K562 (cell line): ENCODE results near the gene CHPF. TPM values are rescaled to one million over a fixed set of nuclear protein-coding genes. Genes with fewer than 3 reads are reported as not detected.
A peak's percentile ranks its signal among the peaks of the same experiment; 100 is the strongest.

Experiments used
- ATAC-seq: fragments of 200-7000 bp; cut with Tn5 transposase; 3 replicates; pipeline ENCODE4 v1.9.1; 2020; ENCODE audit warnings: moderate library complexity
- BruUV-seq: library from RNA; stranded (reverse); fragments of 400-500 nt; replicated peaks from 2 replicates; lab custom pipeline; 2021; lab: Mats Ljungman, UMichigan
- CTCF ChIA-PET: fragments of 300-600 bp; formaldehyde crosslinking; extraction: SDS; loops from one replicate; lab custom pipeline; 2021; ENCODE audit warnings: low intra/inter-chr PET ratio; lab: Yijun Ruan, JAX
- POLR2A ChIA-PET: fragments of 300-600, 350-650 bp; sonication (Branson Sonifier 250); formaldehyde crosslinking; extraction: SDS; loops from one replicate; lab custom pipeline; 2021; ENCODE audit warnings: antibody characterized with exemption, inconsistent platforms; lab: Yijun Ruan, JAX
- DNase-seq, 4 experiments: peaks; one replicate each; pipeline versions ENCODE4 v3.0.0 to v3.0.0-alpha.2; 2011 to 2018; ENCODE audit warnings: low spot score in 3 of 4, mixed read lengths in 3 of 4; ENCODE audit errors: extremely low read depth in 1 of 4
- FAIRE-seq: peaks from 2 replicates; lab custom pipeline; 2011; peaks lifted over from hg19 to GRCh38; lab: Jason Lieb, UNC
- H2AFZ ChIP-seq: 2 replicates; pipeline ENCODE4 v1.6.0; 2011; ENCODE audit warnings: low read depth, low read length, control low read depth, inconsistent platforms
- H3K27ac ChIP-seq: fragments of 200-600 bp; 3 replicates; pipeline ENCODE4 v1.8.0; 2011; ENCODE audit warnings: low read depth, mild to moderate bottlenecking, control low read depth, inconsistent platforms, low read length, moderate library complexity, mixed read lengths; ENCODE audit errors: extremely low read depth
- H3K27me3 ChIP-seq, 2 experiments: fragments of 300-600 bp in 1 of 2; 2 replicates in 1 of 2; 3 replicates in 1 of 2; pipeline versions ENCODE4 v1.6.0 to v1.8.0; 2011; ENCODE audit warnings: inconsistent platforms in 2 of 2, low read length in 2 of 2, mild to moderate bottlenecking in 1 of 2, mixed read lengths in 1 of 2, moderate library complexity in 1 of 2; ENCODE audit not compliant: control insufficient read depth in 2 of 2, insufficient read depth in 2 of 2
- H3K36me3 ChIP-seq: fragments of 300-600 bp; 3 replicates; pipeline ENCODE4 v1.8.0; 2011; ENCODE audit warnings: mild to moderate bottlenecking, low read length, inconsistent platforms; ENCODE audit not compliant: control insufficient read depth, insufficient read depth
- H3K4me1 ChIP-seq, 2 experiments: fragments of 200-600 bp in 1 of 2; replicated peaks in 1 of 2; 2 replicates in 1 of 2; 3 replicates in 1 of 2; pipeline versions ENCODE4 v1.5.1 to v1.8.0; 2011; ENCODE audit warnings: inconsistent platforms in 2 of 2, low read length in 2 of 2, mild to moderate bottlenecking in 1 of 2, mixed read lengths in 1 of 2, moderate library complexity in 1 of 2; ENCODE audit not compliant: control insufficient read depth in 2 of 2, insufficient read depth in 2 of 2
- H3K4me2 ChIP-seq: 2 replicates; pipeline ENCODE4 v1.6.1; 2011; ENCODE audit warnings: low read length, control low read depth, inconsistent platforms, mixed read lengths; ENCODE audit not compliant: insufficient read depth
- H3K4me3 ChIP-seq: fragments of 200-600 bp; sonication (generic), shearing (Covaris generic); 2 replicates; pipeline ENCODE4 v1.5.1; 2016; ENCODE audit warnings: control low read depth, inconsistent platforms
- H3K79me2 ChIP-seq: fragments of 200-600 bp; 3 replicates; pipeline ENCODE4 v1.8.0; 2011; ENCODE audit warnings: low read length, inconsistent platforms; ENCODE audit not compliant: control insufficient read depth, insufficient read depth
- H3K9ac ChIP-seq, 2 experiments: 2 replicates each; pipeline versions ENCODE4 v1.6.0 to v1.6.1; 2011; ENCODE audit warnings: low read depth in 2 of 2, low read length in 2 of 2, control low read depth in 1 of 2, inconsistent platforms in 1 of 2, mild to moderate bottlenecking in 1 of 2, mixed read lengths in 1 of 2; ENCODE audit not compliant: insufficient read depth in 1 of 2
- H3K9me1 ChIP-seq: one replicate; pipeline ENCODE4 v1.6.0; 2011; ENCODE audit warnings: inconsistent platforms, mild to moderate bottlenecking, low read length, moderate library complexity; ENCODE audit not compliant: control insufficient read depth, insufficient read depth
- H3K9me3 ChIP-seq: replicated peaks from 2 replicates; pipeline ENCODE4 v1.5.1; 2011; ENCODE audit warnings: low read depth, low read length, inconsistent platforms; ENCODE audit not compliant: control insufficient read depth, insufficient read depth
- H4K20me1 ChIP-seq: replicated peaks from 2 replicates; pipeline ENCODE4 v1.6.1; 2011; ENCODE audit warnings: low read length, inconsistent platforms, mixed read lengths; ENCODE audit not compliant: control insufficient read depth, insufficient read depth
- CREB5 ChIP-seq: fragments of 250-450 bp; sonication (Bioruptor Pico); IDR thresholded peaks from 2 replicates; pipeline ENCODE4 v1.5.0; 2020; ENCODE audit warnings: mild to moderate bottlenecking
- GABPB2 ChIP-seq: fragments of 250-450 bp; sonication (Bioruptor Pico); conservative IDR thresholded peaks from 2 replicates; pipeline ENCODE4 v1.5.1; 2021; ENCODE audit warnings: mild to moderate bottlenecking
- JUN ChIP-seq, 2 experiments: sonication (generic) in 1 of 2; formaldehyde crosslinking in 1 of 2; IDR thresholded peaks; 2 replicates each; pipeline versions ENCODE4 v1.6.1 to v1.8.0; 2012 to 2022; ENCODE audit warnings: borderline replicate concordance in 2 of 2, mild to moderate bottlenecking in 2 of 2, improper control_type of control experiment in 1 of 2, low read depth in 1 of 2, low read length in 1 of 2, missing genetic modification reagents in 1 of 2
- JUNB ChIP-seq: fragments of 450-650 bp; formaldehyde crosslinking; conservative IDR thresholded peaks from 2 replicates; pipeline ENCODE4 v1.4.0; 2020; ENCODE audit warnings: mild to moderate bottlenecking
- PRMT5 ChIP-seq: sonication (generic); formaldehyde crosslinking; IDR thresholded peaks from 2 replicates; pipeline ENCODE4 v1.5.0; 2020; ENCODE audit warnings: missing genetic modification reagents
- SMAD2 ChIP-seq: fragments of 150-350 bp; IDR thresholded peaks from 2 replicates; pipeline ENCODE4 v1.6.1; 2014; ENCODE audit warnings: low read depth, mild to moderate bottlenecking, low read length
- STAT5A ChIP-seq: IDR thresholded peaks from 2 replicates; pipeline ENCODE4 v1.6.1; 2012; ENCODE audit warnings: low read length, inconsistent platforms, borderline replicate concordance
- TAL1 ChIP-seq: fragments of 450-650 bp; IDR thresholded peaks from 2 replicates; pipeline ENCODE4 v1.6.1; 2016; ENCODE audit warnings: mild to moderate bottlenecking
- TEAD2 ChIP-seq: fragments of 450-650 bp; IDR thresholded peaks from 2 replicates; pipeline ENCODE4 v1.6.1; 2016; ENCODE audit warnings: missing genetic modification characterization, control low read depth, missing compliant biosample characterization
- XRCC3 ChIP-seq: fragments of 450-650 bp; IDR thresholded peaks from 2 replicates; pipeline ENCODE4 v1.6.1; 2017; ENCODE audit warnings: mild to moderate bottlenecking, moderate library complexity
- ZBTB5 ChIP-seq: fragments of 450-650 bp; IDR thresholded peaks from 2 replicates; pipeline ENCODE4 v1.6.1; 2017; ENCODE audit warnings: antibody characterized with exemption
- ZKSCAN8 ChIP-seq: fragments of 200-800 bp; sonication (Bioruptor generic); IDR thresholded peaks from 2 replicates; pipeline ENCODE4 v1.6.1; 2016; ENCODE audit warnings: missing genetic modification characterization, missing compliant biosample characterization
- ZNF143 ChIP-seq: sonication (generic); formaldehyde crosslinking; IDR thresholded peaks from 2 replicates; pipeline ENCODE4 v1.9.0; 2022; ENCODE audit warnings: mild to moderate bottlenecking, missing genetic modification reagents
- ZNF740 ChIP-seq, 3 experiments: fragments of 200-800 bp in 1 of 3; sonication (Bioruptor generic) in 1 of 3; sonication (generic) in 1 of 3; formaldehyde crosslinking in 1 of 3; IDR thresholded peaks; 2 replicates each; pipeline versions ENCODE4 v1.6.1 to v1.8.0; 2016 to 2022; ENCODE audit warnings: mild to moderate bottlenecking in 2 of 3, missing compliant biosample characterization in 2 of 3, missing genetic modification characterization in 2 of 3, missing genetic modification reagents in 1 of 3
- WGBS: fragments of 100-300 bp; shearing (Covaris generic); methylation state at CpG from one replicate; pipeline ENCODE4 v1.1.6; 2016; ENCODE audit warnings: low coverage, mixed read lengths; ENCODE audit not compliant: insufficient coverage; ENCODE audit errors: missing lambda C conversion rate; 5-methylcytosine and 5-hydroxymethylcytosine counted together
- in situ Hi-C: fragments of 300-500 bp; cut with MboI; formaldehyde crosslinking; loops from 4 replicates; pipeline ENCODE4 v1.15.0; 2018; ENCODE audit warnings: inconsistent platforms, mixed read lengths
- intact Hi-C: fragments of 100-400 bp; cut with micrococcal nuclease; formaldehyde crosslinking; loops from 2 replicates; pipeline ENCODE4 v1.14.2; 2022
- polyA plus RNA-seq, 8 experiments: library from polyadenylated mRNA; depleted of rRNA in 4 of 8; stranded (reverse) in 5 of 8; unstranded in 3 of 8; fragments of >200 nt; fragmentation: Nextera tagmentation in 2 of 8; fragmentation: Illumina TruSeq in 1 of 8; extraction: Ambion mirVana in 2 of 8; extraction: Trizol in 1 of 8; gene quantifications; 2 replicates each; pipeline versions ENCODE4 v1.2.1 to v1.2.3, GENCODE V29; 2011 to 2014; ENCODE audit warnings: inconsistent platforms in 1 of 8, missing spikeins in 1 of 8
- total RNA-seq, 7 experiments: library from RNA; depleted of rRNA in 6 of 7; stranded (reverse); fragments of >200 nt in 6 of 7; fragmentation: Illumina TruSeq in 2 of 7; extraction: Trizol in 2 of 7; gene quantifications; 2 replicates each; pipeline versions ENCODE4 v1.2.1 to v1.2.3, GENCODE V29; 2011 to 2021; ENCODE audit warnings: low replicate concordance in 1 of 7

Gene CHPF
- total and polyA plus RNA-seq, 9 of the 15 experiments (the other 6 are each of a cell fraction or from before 2014, with no cell fraction given) = 0.15 to 57.2 (median 7.9) TPM

- TF ChIP-seq JUN (IDR thresholded peaks at IDR 0.05; ENCODE audit: borderline replicate concordance, low read depth, low read length) = no peak
- TF ChIP-seq JUN (CRISPR knock-in tag; IDR thresholded peaks at IDR 0.05; ENCODE audit: borderline replicate concordance) = no peak
- TF ChIP-seq STAT5A = no peak
- no peak for TF ChIP-seq PRMT5 (CRISPR knock-in tag)
- no peak for TF ChIP-seq XRCC3
- no peak for TF ChIP-seq ZNF143 (CRISPR knock-in tag)
- no peak for TF ChIP-seq TAL1
- TF ChIP-seq, all 486 proteins: peak for 0
Measured at GRCh38 chr2:219560893-219561178, 17.2 kb upstream of the CHPF start (continued).

- Histone ChIP-seq H3K9me1 (no peaks in the 10 kb centered on the region), H3K4me3 (no peak overlapping the region), H3K36me3 (no peaks in the 10 kb centered on the region), H3K79me2 (no peaks in the 10 kb centered on the region), H2AFZ (peak overlapping the region; percentile 66), H3K9me3 (no peaks in the 10 kb centered on the region), H3K27ac (no peak overlapping the region), H4K20me1 (no peaks in the 10 kb centered on the region), H3K9ac (no peak overlapping the region), H3K4me1 (peaks cover 2 to 44% of the 10 kb centered on the region in 2 experiments; a peak in 2 of 5 replicates), H3K27me3 (peaks cover 0 to 8% of the 10 kb centered on the region in 2 experiments; a peak in 3 of 5 replicates), H3K4me2 (no peak overlapping the region)
- FAIRE-seq = no peak
- intact Hi-C loops = loop anchor here (5.0 kb wide), 1 partner anchor 37 kb away; the partner anchor contains the start of gene STK11IP
- 26% methylated on average over 4 of the region's 8 CpGs for WGBS
- in situ Hi-C loops = no loop called here
- ATAC-seq = peak; percentile 72
- CTCF ChIA-PET = no interaction called here
- POLR2A ChIA-PET = interaction anchor here (0.8 to 3.6 kb wide), 3 partner anchors 8 to 12 kb away, joined by 3 to 16 read pairs (median 5); partner anchors contain the start of gene OBSL1
- no TSS peak for BruUV-seq
- DNase-seq = peak in 3 of 4 experiments; percentile 63 to 69 (median 64)
- TF ChIP-seq ZNF740 (CRISPR knock-in tag; IDR thresholded peaks at IDR 0.05) (no peak; the same call in 1 of the 2 replicates), ZNF740 (tag; IDR thresholded peaks at IDR 0.05) (0 out of 4 replicates have a peak, but pooled peaks of 1 of the 2 experiments have one; percentile 46), CREB5 (CRISPR knock-in tag) (no peak), ZBTB5 (no peak), TEAD2 (tag) (no peak), GABPB2 (CRISPR knock-in tag) (no peak), ZKSCAN8 (no peak), JUNB (CRISPR knock-in tag) (no peak), SMAD2 (no peak)
Measured at GRCh38 chr2:219560037-219560892, 16.7 kb upstream of the CHPF start.
